GM19397 (cell line): ENCODE results near the gene AARSD1.
A peak's percentile ranks its signal among the peaks of the same experiment; 100 is the strongest.
"Not testable (repeated sequence)": the region's sequence is repeated elsewhere in the genome, so short reads cannot be mapped to it uniquely, and the experiment has no call there.

Experiments used
- ATAC-seq: cut with Tn5 transposase; IDR thresholded peaks from one replicate; pipeline ENCODE4 v1.9.1; 2021; ENCODE audit warnings: mild to moderate bottlenecking, moderate library complexity; ENCODE audit not compliant: unreplicated experiment

Gene AARSD1

GRCh38 chr17:42982266-42982665 lies 18.0 kb upstream of the AARSD1 start:
- ATAC-seq: no peak

DNA sequence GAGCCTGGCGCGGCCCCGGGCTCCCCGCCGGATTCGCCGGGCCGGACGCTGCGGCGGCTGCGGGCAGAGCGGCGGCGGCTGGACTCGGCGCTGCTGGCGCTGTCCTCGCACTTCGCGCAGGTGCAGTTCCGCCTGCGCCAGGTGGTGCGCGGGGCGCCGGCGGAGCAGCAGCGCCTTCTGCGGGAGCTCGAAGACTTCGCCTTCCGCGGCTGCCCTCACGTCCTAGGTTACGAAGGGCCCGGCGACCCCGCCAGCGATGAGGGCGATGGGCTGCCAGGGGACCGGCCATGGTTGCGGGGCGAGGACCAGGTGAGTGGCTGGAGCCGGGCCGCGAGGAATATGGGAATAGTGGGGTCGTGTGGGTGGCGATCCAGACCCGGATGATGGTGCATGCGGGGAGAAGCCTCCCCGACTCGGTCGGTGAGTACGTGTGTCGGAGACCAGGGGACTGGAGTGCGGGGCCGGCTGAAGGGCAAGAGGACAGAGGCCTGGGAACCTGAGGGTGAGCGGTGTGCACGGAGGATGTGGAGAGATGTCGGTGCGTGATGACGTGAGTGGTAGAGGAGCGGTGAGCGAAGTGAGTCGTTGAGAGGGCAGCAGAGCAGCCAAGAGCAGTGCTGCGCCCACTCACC lies 16.6 kb upstream of the AARSD1 start:
- ATAC-seq: peak; percentile 55

DNA sequence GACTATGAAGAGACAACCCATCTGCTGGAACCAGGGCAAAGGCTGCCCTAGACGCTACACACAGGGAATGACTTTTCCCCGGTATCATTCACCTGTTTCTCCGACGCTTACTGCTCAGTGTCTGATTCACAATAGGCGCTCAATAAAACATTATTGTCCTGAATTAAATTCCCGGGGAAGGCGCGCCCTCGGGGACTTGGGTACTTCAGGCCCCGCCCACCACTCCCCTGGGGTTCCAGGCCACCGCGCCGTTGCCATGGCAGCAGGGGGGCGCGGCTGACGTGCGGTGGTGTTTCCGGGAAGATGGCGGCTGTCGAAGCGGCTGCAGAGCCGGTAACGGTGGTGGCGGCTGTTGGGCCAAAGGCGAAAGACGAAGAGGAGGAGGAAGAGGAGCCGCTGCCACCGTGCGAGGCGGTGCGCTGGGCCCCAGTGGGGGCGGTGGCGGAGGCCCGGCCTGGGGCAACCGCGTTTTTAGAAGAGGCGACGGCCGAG lies 16.1 kb upstream of the AARSD1 start, which contains the start of gene RUNDC1:
TSS of gene RUNDC1 (plus strand) at position 292 of the 492 bp plus-strand sequence. CDS start at position 304, 12 bp downstream.
- ATAC-seq: peak; percentile 83

- ATAC-seq: no peak
Observed at GRCh38 chr17:42979511-42980273, 15.4 kb upstream of the AARSD1 start, which contains the start of gene PTGES3L. Gene PTGES3L (minus strand): TSS chr17:42980080. CDS start chr17:42980053, 27 bp downstream.

DNA sequence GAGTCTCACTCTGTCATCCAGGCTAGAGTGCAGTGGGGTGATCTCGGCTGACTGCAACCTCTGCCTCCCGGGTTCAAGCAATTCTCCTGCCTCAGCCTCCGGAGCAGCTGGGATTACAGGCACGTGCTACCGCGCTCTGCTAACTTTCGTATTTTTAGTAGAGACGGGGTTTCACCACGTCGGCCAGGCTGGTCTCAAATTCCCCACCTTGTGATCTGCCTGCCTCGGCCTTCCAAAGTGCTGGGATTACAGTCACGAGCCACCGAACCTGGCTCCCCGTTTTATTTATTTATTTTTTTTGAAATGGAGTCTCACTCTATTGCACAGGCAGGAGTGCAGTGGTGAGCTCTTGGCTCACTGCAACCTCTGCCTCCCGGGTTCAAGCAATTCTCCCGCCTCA lies 11.4 kb upstream of the AARSD1 start:
- not testable (repeated sequence) for ATAC-seq

DNA sequence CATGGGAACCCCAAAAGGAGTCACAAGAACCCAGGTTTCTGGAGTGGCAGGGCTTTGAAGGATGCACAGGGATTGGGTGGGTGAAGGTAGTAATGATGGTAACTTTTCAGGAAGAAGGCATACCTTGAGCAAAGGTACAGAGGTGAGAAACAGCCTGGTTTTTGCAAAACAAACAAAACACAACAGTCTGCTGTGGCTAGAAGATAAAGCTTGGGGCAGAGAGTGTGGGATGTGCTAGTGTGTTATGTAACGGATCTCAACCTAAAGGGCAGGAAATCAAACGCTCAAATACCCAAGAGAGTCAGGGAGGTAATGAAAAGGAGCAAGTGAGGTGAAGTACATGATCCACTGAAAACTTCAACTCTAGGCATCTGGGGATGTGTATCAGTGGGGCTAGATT lies 11.0 kb upstream of the AARSD1 start:
- no peak for ATAC-seq

- ATAC-seq: not testable (repeated sequence)
Observed at GRCh38 chr17:42973323-42973722, 9.1 kb upstream of the AARSD1 start.

DNA sequence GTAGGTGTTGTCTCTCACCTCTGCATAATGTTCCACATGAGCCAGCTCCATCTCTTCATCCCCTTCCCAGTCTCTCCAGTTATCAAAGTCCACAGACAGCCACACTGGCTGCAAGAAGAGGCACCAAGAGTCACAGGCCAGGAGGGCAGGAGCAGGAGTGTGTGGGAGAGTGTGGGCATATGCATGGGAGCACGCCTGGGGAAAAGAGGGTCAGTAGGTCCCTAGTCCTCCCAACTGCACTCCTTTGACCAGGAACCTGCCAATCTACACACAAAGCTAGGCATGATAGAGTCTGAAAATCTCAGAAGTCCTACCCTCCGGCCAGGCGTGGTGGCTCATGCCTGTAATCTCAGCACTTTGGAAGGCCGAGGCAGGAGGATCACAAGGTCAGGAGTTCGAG lies 7.3 kb upstream of the AARSD1 start:
- no peak for ATAC-seq

GRCh38 chr17:42969001-42969581 lies 4.8 kb upstream of the AARSD1 start:
- no peak for ATAC-seq

DNA sequence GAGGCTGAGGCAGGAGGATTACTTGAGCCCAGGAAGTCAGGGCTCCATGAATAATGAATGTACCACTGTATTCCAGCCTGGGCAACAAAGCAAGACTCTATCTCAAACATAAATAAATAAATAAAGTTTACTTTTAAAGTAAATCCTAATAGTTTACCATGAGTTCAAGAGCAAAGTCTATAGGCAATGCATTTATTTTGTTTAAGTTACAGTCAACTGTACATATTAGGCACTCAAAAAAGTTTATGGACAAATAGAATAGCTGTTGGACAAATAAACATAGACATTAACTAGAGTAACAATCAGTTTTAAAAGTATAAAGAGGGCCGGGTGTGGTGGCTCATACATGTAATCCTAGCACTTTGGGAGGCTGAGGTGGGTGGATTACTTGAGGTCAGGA lies 3.7 kb upstream of the AARSD1 start:
- ATAC-seq: no peak

GRCh38 chr17:42953669-42954068 lies 10.6 kb downstream of the AARSD1 start:
- no peak for ATAC-seq

- no peak for ATAC-seq
Observed at GRCh38 chr17:42950044-42950783, 14.0 kb downstream of the AARSD1 start.

GRCh38 chr17:42946812-42947211 lies 17.4 kb downstream of the AARSD1 start:
- no peak for ATAC-seq

DNA sequence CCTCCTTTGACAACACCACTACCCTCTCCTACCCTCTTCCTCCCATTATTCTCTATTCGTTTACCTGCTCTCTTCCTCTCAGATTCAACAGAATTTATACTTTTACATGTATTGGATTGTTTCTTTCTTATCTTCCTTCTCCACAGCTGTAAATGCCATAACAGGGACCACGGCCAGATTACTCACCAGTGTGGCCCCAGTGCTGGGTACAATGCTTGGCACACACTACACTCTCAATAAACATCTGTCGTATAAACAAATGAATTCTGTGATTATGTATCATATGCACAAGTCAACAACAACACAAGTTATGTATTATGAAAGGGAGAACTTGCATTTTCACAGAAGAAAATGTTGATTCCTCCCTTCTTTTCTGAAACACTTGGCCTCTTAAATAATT lies 20.0 kb downstream of the AARSD1 start:
- ATAC-seq: no peak

DNA sequence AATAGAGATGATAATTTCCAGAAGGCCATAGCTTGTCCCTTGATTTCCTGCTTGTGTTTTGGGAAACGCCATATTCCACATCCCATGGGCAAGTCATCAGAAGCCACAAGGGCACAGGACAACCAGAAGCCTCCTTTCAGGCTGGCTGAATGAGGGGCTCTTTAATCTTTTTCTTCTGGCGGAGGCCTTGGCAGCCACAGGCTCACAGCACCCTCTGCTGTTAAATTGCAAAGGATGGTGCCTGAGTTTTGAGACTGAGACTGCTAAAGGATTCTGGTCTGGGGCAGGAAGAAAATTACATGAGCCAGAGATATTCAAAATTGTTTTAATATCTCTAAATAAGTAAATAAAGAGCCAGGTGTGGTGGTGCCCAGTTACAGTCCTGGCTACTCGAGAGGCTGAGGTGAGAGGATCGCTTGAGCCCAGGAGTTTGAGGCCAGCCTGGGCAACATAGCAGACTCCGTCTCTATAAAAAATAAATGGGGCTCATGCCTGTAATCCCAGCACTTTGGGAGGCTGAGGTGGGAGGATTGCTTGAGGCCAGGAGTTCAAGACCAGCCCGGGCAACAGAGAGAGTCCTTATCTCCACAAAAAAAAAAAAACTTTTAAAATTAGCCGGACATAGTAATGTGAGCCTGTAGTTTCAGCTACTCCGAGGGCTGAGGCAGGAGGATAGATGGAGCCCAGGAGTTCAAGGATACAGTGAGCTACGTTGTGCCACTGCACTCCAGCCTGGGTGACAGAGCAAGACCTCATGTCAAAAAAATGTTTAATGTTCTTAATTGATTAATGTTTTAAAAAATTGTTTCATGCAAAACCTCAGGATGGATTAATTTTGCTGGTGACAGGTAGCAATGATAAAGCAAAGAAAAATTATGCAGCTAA lies 26.3 kb downstream of the AARSD1 start:
- ATAC-seq: no peak

DNA sequence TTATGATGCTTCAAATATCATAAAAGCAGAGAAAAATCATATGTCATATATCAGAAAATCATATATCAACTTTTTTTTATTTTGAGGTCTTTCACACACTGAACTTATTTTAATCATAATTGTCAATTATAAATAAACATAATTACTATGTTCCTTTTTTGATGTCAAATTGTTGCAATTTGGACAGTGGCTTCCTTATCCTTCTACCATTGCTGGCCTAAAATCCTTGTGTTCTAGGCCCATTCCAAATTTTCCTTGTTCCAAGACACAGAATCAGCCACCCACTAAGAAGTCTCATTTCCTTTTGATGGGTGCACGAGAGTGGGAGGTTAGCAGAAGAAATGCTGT lies 34.8 kb downstream of the AARSD1 start:
- no peak for ATAC-seq

GRCh38 chr17:42928714-42929496 lies 35.3 kb downstream of the AARSD1 start:
- peak; percentile 50 for ATAC-seq

GRCh38 chr17:42924891-42925290 lies 39.4 kb downstream of the AARSD1 start:
- no peak for ATAC-seq

DNA sequence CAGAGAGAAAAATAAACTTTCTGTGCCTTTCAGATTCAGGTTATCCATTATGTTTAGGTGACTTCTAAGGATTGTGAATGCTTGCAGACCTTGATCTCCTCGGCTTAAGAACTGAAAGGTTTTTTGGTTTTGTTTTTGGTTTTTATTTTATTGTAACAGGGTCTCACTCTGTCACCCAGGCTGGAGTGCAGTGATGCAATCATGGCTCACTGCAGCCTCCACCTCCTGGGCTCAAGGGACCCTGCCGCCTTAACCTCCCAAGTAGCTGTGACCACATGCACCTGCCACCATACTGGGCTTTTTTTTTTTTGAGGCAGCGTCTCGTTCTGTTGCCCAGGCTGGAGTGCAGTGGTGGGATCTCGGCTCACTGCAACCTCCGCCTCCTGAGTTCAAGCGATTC lies 40.8 kb downstream of the AARSD1 start:
- not testable (repeated sequence) for ATAC-seq
